ENCODE data around the gene DNAI1.

DNAI1 gene

DNA sequence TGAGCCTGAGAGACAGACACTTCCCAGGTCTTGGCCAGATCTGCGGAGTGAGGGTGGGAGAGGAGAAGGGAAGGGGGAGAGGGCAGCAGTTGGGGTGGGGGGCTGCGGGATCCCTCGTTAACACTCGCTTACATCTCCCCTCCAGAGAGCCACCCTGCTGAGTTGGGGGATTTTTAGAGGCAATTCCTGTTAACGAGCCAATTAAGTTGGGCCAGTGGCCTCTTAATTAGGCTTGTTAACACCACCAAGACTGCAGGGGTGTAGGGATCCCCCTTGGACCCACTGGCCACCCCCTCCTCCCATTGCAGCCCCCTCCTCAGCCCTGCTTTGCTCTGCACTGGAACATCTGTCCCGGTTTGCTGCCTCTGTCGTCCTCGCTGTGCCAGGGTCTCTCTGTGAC is 107.3 kb downstream of the DNAI1 start:
- DNase-seq (ENCODE audit: low read depth in 1 of 2, low spot score in 1 of 2) = no peak
- H3K27ac ChIP-seq (replicated peaks) = no peak overlapping the region
- H3K4me3 ChIP-seq (replicated peaks; ENCODE audit: insufficient read depth, low read length) = no peak overlapping the region
- H3K27me3 ChIP-seq (ENCODE audit: insufficient read depth, poor library complexity, severe bottlenecking) = peaks cover 3% of the 10 kb centered on the region
- TF ChIP-seq, protein P1, sequence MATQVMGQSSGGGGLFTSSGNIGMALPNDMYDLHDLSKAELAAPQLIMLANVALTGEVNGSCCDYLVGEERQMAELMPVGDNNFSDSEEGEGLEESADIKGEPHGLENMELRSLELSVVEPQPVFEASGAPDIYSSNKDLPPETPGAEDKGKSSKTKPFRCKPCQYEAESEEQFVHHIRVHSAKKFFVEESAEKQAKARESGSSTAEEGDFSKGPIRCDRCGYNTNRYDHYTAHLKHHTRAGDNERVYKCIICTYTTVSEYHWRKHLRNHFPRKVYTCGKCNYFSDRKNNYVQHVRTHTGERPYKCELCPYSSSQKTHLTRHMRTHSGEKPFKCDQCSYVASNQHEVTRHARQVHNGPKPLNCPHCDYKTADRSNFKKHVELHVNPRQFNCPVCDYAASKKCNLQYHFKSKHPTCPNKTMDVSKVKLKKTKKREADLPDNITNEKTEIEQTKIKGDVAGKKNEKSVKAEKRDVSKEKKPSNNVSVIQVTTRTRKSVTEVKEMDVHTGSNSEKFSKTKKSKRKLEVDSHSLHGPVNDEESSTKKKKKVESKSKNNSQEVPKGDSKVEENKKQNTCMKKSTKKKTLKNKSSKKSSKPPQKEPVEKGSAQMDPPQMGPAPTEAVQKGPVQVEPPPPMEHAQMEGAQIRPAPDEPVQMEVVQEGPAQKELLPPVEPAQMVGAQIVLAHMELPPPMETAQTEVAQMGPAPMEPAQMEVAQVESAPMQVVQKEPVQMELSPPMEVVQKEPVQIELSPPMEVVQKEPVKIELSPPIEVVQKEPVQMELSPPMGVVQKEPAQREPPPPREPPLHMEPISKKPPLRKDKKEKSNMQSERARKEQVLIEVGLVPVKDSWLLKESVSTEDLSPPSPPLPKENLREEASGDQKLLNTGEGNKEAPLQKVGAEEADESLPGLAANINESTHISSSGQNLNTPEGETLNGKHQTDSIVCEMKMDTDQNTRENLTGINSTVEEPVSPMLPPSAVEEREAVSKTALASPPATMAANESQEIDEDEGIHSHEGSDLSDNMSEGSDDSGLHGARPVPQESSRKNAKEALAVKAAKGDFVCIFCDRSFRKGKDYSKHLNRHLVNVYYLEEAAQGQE (IDR thresholded peaks at IDR 0.05; ENCODE audit: insufficient replicate concordance, low read depth) = no peak
- TF ChIP-seq POLR2AphosphoS5 (IDR thresholded peaks at IDR 0.05; ENCODE audit: low read depth) (no peak), SPI1 (IDR thresholded peaks at IDR 0.05; ENCODE audit: borderline replicate concordance, low read depth) (no peak), GABPA (IDR thresholded peaks at IDR 0.05; ENCODE audit: low read depth) (no peak)
- TF ChIP-seq, protein P2, sequence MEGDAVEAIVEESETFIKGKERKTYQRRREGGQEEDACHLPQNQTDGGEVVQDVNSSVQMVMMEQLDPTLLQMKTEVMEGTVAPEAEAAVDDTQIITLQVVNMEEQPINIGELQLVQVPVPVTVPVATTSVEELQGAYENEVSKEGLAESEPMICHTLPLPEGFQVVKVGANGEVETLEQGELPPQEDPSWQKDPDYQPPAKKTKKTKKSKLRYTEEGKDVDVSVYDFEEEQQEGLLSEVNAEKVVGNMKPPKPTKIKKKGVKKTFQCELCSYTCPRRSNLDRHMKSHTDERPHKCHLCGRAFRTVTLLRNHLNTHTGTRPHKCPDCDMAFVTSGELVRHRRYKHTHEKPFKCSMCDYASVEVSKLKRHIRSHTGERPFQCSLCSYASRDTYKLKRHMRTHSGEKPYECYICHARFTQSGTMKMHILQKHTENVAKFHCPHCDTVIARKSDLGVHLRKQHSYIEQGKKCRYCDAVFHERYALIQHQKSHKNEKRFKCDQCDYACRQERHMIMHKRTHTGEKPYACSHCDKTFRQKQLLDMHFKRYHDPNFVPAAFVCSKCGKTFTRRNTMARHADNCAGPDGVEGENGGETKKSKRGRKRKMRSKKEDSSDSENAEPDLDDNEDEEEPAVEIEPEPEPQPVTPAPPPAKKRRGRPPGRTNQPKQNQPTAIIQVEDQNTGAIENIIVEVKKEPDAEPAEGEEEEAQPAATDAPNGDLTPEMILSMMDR (IDR thresholded peaks at IDR 0.05; ENCODE audit: insufficient read depth, low read length) = no peak

DNA sequence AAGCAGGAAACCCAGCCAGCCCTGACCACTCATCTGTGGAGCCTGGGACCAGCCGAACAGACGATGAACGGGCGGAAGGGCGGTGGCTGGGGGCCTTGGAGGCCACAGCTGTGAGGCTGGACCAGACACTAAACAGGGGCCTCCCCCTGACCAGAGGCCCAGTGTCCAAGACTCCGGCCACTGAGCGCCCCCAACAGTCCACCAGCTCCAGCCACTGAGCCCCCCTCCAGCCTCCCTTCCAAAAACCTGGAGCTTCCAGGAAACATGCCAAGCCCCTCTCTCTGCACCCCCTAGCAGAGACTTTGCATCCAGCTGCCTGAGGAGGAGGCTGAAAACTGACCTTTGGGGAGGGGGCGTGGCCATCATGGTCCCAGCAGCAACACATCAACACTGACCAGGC is 107.7 kb downstream of the DNAI1 start:
- Histone ChIP-seq H3K27ac (replicated peaks) (no peak overlapping the region), H3K4me3 (replicated peaks; ENCODE audit: insufficient read depth, low read length) (no peak overlapping the region), H3K27me3 (ENCODE audit: insufficient read depth, poor library complexity, severe bottlenecking) (peaks cover 3% of the 10 kb centered on the region)
- no peak for DNase-seq (ENCODE audit: low read depth in 1 of 2, low spot score in 1 of 2)
- TF ChIP-seq, protein P2 (IDR thresholded peaks at IDR 0.05; ENCODE audit: insufficient read depth, low read length) = no peak
- TF ChIP-seq GABPA (IDR thresholded peaks at IDR 0.05; ENCODE audit: low read depth) = no peak
- no peak for TF ChIP-seq POLR2AphosphoS5 (IDR thresholded peaks at IDR 0.05; ENCODE audit: low read depth)
- TF ChIP-seq SPI1 (IDR thresholded peaks at IDR 0.05; ENCODE audit: borderline replicate concordance, low read depth) = no peak
- TF ChIP-seq, protein P1 (IDR thresholded peaks at IDR 0.05; ENCODE audit: insufficient replicate concordance, low read depth) = no peak

DNA sequence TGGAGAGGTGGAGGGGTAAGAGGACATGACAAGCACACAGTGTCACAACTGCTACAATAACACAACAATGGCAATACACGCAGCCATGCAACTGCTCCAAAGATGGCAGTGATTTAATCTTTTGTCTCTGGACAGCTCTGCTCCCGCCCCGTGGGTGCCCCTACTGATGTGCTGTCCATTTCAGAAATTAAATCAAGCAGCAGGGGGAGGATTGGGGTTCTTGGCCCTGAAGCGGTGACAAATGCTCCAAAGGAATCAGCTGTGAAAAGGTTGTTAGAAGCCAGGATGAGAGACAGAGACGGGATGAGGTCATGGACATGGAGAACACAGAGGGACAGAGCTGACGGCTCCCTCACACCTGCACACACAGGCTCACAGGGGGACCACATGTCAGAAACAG is 108.4 kb downstream of the DNAI1 start:
- TF ChIP-seq SPI1 (IDR thresholded peaks at IDR 0.05; ENCODE audit: borderline replicate concordance, low read depth) = no peak
- TF ChIP-seq, protein P1 (IDR thresholded peaks at IDR 0.05; ENCODE audit: insufficient replicate concordance, low read depth) = no peak
- TF ChIP-seq GABPA (IDR thresholded peaks at IDR 0.05; ENCODE audit: low read depth) = no peak
- TF ChIP-seq, protein P2 (IDR thresholded peaks at IDR 0.05; ENCODE audit: insufficient read depth, low read length) = no peak
- TF ChIP-seq POLR2AphosphoS5 (IDR thresholded peaks at IDR 0.05; ENCODE audit: low read depth) = no peak
- Histone ChIP-seq H3K27me3 (ENCODE audit: insufficient read depth, poor library complexity, severe bottlenecking) (peaks cover 3% of the 10 kb centered on the region), H3K4me3 (replicated peaks; ENCODE audit: insufficient read depth, low read length) (no peak overlapping the region), H3K27ac (replicated peaks) (no peak overlapping the region)
- no peak for DNase-seq (ENCODE audit: low read depth in 1 of 2, low spot score in 1 of 2)
